HG03575 (cell line): Measurements from ENCODE around the gene EIF3CL.
"Not testable (repeated sequence)": the region's sequence is repeated elsewhere in the genome, so short reads cannot be mapped to it uniquely, and the experiment has no call there.

ENCODE experiments used
- ATAC-seq: cut with Tn5 transposase; IDR thresholded peaks from one replicate; pipeline ENCODE4 v1.9.1; 2021; ENCODE audit not compliant: unreplicated experiment, insufficient number of reproducible peaks, low FRiP score; ENCODE audit errors: extremely low read depth

The EIF3CL gene, protein sequence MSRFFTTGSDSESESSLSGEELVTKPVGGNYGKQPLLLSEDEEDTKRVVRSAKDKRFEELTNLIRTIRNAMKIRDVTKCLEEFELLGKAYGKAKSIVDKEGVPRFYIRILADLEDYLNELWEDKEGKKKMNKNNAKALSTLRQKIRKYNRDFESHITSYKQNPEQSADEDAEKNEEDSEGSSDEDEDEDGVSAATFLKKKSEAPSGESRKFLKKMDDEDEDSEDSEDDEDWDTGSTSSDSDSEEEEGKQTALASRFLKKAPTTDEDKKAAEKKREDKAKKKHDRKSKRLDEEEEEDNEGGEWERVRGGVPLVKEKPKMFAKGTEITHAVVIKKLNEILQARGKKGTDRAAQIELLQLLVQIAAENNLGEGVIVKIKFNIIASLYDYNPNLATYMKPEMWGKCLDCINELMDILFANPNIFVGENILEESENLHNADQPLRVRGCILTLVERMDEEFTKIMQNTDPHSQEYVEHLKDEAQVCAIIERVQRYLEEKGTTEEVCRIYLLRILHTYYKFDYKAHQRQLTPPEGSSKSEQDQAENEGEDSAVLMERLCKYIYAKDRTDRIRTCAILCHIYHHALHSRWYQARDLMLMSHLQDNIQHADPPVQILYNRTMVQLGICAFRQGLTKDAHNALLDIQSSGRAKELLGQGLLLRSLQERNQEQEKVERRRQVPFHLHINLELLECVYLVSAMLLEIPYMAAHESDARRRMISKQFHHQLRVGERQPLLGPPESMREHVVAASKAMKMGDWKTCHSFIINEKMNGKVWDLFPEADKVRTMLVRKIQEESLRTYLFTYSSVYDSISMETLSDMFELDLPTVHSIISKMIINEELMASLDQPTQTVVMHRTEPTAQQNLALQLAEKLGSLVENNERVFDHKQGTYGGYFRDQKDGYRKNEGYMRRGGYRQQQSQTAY

GRCh38 chr16:28403220-28404072 lies at the start of gene EIF3CL:
EIF3CL (minus strand) TSS chr16:28403841; CDS start chr16:28403618, 223 bp downstream.
- peak; percentile 78 for ATAC-seq

GRCh38 chr16:28447081-28447480 lies 43.4 kb upstream of the EIF3CL start:
- ATAC-seq: not testable (repeated sequence)

DNA sequence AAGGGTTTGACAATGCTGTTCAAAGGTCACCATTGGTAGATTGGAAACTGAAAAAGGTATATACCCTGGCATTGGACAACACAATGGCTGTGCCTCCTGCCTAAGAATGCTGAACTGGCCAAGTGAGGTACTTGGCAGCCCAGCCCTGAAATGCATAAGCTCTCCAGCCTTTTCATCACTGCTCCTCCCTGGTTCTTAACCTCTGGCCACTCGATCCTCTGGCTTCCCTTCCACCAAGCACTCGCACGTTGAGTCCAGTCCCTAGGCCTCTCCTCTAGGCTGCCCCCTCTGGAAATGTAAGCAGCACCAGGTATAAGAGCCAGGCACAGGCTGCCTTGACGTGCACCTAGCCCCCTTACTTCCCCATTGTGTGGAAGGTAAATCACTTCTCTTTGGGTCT lies 42.7 kb upstream of the EIF3CL start:
- ATAC-seq: not testable (repeated sequence)

DNA sequence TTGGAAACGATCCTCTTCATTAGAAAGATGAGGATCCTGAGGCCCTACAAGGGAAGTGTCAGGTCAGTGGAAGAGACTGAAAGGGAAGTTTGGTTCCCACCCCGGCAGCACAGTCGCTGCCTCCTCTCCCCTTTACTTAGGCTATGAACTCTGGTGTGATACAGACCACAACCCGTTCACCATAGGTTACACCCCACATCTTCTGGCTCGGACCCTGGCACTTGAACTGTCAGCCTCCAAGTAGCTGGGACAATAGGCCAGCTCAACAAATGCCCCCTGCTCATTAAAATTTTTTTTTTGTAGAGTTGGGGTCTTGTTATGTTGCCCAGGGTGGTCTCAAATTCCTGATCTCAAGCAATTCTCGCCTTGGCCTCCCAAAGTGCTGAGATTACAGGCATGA lies 40.3 kb upstream of the EIF3CL start:
- not testable (repeated sequence) for ATAC-seq

- not testable (repeated sequence) for ATAC-seq
These were observed 35.3 kb upstream of the EIF3CL start for GRCh38 chr16:28438899-28439298.

- not testable (repeated sequence) for ATAC-seq
These were observed 31.7 kb upstream of the EIF3CL start for GRCh38 chr16:28435340-28435739.

GRCh38 chr16:28426060-28426680 lies 22.5 kb upstream of the EIF3CL start:
- not testable (repeated sequence) for ATAC-seq

- ATAC-seq: not testable (repeated sequence)
These were observed 17.6 kb upstream of the EIF3CL start for GRCh38 chr16:28421071-28421750.

- not testable (repeated sequence) for ATAC-seq
These were observed 13.4 kb upstream of the EIF3CL start for GRCh38 chr16:28417033-28417432.

DNA sequence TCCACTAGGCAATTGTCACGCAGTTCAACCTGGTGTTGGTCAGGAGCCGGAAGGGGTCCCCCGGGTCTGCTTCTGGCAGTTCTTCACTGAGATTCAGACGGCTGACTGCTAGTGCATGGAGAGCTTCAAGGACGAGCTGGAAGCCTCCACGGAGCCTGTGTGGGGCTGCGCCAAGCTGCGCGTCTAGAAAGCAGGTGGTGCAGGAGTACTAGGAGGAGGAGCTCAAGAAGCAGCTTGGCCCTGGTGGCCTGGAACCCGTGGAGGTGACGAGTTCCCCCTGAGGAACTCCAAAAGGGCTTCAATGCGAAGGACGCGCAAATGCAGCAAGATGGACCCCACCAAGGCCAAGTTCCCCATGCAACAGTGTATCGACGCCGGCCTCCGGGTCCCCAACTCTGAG lies 10.9 kb upstream of the EIF3CL start:
- not testable (repeated sequence) for ATAC-seq

GRCh38 chr16:28413585-28413984 lies 9.9 kb upstream of the EIF3CL start:
- not testable (repeated sequence) for ATAC-seq

GRCh38 chr16:28392054-28392453 lies 11.6 kb downstream of the EIF3CL start:
- ATAC-seq: not testable (repeated sequence)

DNA sequence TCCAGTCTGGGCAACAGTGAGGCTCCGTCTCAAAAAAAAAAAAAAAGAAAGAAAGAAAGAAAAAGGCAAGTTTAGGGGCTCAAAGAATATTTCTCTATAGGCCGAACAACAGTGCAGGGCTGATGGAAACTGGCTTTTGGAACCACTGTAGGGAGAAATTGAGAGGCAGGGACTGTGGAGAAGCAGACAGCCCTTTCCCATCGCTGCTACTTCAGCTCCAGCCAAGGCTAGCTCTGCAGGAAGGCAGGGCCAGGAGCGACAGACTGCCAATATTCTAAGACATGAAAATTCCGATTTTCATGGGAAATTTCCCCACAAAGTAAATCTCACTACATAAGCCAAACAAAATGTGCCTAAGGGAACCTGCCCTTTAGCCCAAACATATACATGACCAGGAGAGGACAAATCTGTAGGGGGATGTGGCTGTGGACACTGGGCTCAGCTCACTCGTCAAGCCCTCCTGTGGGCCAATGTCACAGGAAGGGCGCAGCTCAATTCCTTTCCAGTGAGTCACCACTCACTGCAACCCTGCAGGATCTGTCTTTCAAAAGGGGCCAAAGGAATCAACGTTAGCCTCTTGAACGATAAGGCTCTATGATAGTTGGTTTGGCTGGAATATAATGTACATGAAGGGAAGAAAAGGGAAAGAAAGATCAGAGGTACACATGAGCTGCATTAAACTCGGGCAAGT lies 21.3 kb downstream of the EIF3CL start:
- ATAC-seq: not testable (repeated sequence)

- not testable (repeated sequence) for ATAC-seq
These were observed 25.8 kb downstream of the EIF3CL start for GRCh38 chr16:28377822-28378221.

- not testable (repeated sequence) for ATAC-seq
These were observed 26.5 kb downstream of the EIF3CL start for GRCh38 chr16:28377108-28377625.

GRCh38 chr16:28375115-28375514 lies 28.5 kb downstream of the EIF3CL start:
- ATAC-seq: not testable (repeated sequence)

DNA sequence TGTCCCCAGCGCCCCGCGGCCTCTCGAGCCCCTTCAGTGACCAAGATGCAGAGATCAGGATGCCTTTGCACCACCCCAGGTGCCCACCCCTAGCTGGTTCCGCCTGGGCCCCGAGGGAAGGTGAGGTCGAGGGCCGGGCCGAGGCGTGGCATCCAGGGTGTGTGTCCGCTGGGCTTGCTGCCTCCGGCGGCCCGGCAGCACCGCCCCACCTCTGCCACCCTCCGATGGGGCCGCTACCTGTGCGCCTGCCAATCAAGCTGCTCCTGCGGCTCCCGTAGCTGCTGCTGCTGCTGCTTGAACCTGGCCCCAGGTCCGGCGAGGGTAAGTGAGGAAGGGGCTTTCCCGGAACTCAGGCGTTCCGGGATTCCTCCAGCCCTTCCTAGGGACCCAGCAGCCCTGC lies 29.4 kb downstream of the EIF3CL start:
- ATAC-seq: not testable (repeated sequence)
